H9 (cell line): ENCODE results near the gene GABRB3. TPM values are rescaled to one million over a fixed set of nuclear protein-coding genes. Genes with fewer than 3 reads are reported as not detected.

ENCODE experiments used
- DNase-seq: peaks from one replicate; pipeline ENCODE4 v3.0.0-alpha.2; 2017
- H2AFZ ChIP-seq: one replicate; pipeline ENCODE4 v1.6.1; 2013; ENCODE audit warnings: mild to moderate bottlenecking, low read length, control low read depth, moderate library complexity
- H2AK5ac ChIP-seq: 2 replicates; pipeline ENCODE4 v1.6.1; 2013; ENCODE audit warnings: low read length, control low read depth, mixed read lengths; ENCODE audit not compliant: insufficient read length
- H2BK120ac ChIP-seq: one replicate; pipeline ENCODE4 v1.6.1; 2013; ENCODE audit warnings: low read depth, mild to moderate bottlenecking, low read length, control low read depth, inconsistent platforms; ENCODE audit not compliant: poor library complexity, severe bottlenecking
- H2BK12ac ChIP-seq: 2 replicates; pipeline ENCODE4 v1.6.1; 2013; ENCODE audit warnings: low read length, control low read depth, mixed read lengths, low read depth; ENCODE audit not compliant: insufficient read length
- H2BK15ac ChIP-seq: 2 replicates; pipeline ENCODE4 v1.6.1; 2013; ENCODE audit warnings: low read depth, low read length, control low read depth
- H2BK20ac ChIP-seq: one replicate; pipeline ENCODE4 v1.6.1; 2013; ENCODE audit warnings: low read depth, mild to moderate bottlenecking, low read length, control low read depth, inconsistent platforms; ENCODE audit not compliant: poor library complexity, severe bottlenecking
- H2BK5ac ChIP-seq: 2 replicates; pipeline ENCODE4 v1.6.1; 2013; ENCODE audit warnings: low read length, control low read depth, mixed read lengths; ENCODE audit not compliant: insufficient read length
- H3K14ac ChIP-seq: 2 replicates; pipeline ENCODE4 v1.6.1; 2013; ENCODE audit warnings: low read length, control low read depth; ENCODE audit not compliant: insufficient read depth
- H3K18ac ChIP-seq: 2 replicates; pipeline ENCODE4 v1.6.1; 2013; ENCODE audit warnings: low read depth, mild to moderate bottlenecking, mixed read lengths, low read length, control low read depth; ENCODE audit not compliant: insufficient read length
- H3K23ac ChIP-seq: 2 replicates; pipeline ENCODE4 v1.6.1; 2013; ENCODE audit warnings: low read length, control low read depth, mixed read lengths, low read depth; ENCODE audit not compliant: insufficient read length
- H3K23me2 ChIP-seq: 2 replicates; pipeline ENCODE4 v1.6.1; 2013; ENCODE audit warnings: low read depth, mild to moderate bottlenecking, mixed read lengths, low read length, control low read depth; ENCODE audit not compliant: insufficient read length, poor library complexity, severe bottlenecking
- H3K27ac ChIP-seq: 2 replicates; pipeline ENCODE4 v1.5.1; 2013; ENCODE audit warnings: low read length, control low read depth, mixed read lengths, low read depth; ENCODE audit not compliant: insufficient read length
- H3K27me3 ChIP-seq: 2 replicates; pipeline ENCODE4 v1.6.1; 2013; ENCODE audit warnings: low read length, control low read depth, inconsistent platforms; ENCODE audit not compliant: insufficient read depth
- H3K4ac ChIP-seq: 2 replicates; pipeline ENCODE4 v1.6.1; 2013; ENCODE audit warnings: low read depth, mild to moderate bottlenecking, control low read depth, inconsistent platforms, low read length, moderate library complexity
- H3K4me1 ChIP-seq: 2 replicates; pipeline ENCODE4 v1.6.1; 2013; ENCODE audit warnings: low read length, control low read depth, inconsistent platforms; ENCODE audit not compliant: insufficient read depth
- H3K4me2 ChIP-seq: 2 replicates; pipeline ENCODE4 v1.6.1; 2013; ENCODE audit warnings: low read length, control low read depth, mixed read lengths; ENCODE audit not compliant: insufficient read length, insufficient read depth
- H3K56ac ChIP-seq: 2 replicates; pipeline ENCODE4 v1.6.1; 2013; ENCODE audit warnings: low read depth, mild to moderate bottlenecking, mixed read lengths, low read length, control low read depth; ENCODE audit not compliant: insufficient read length
- H3K79me1 ChIP-seq: 2 replicates; pipeline ENCODE4 v1.6.1; 2013; ENCODE audit warnings: low read depth, mild to moderate bottlenecking, moderate library complexity, low read length, control low read depth, inconsistent platforms; ENCODE audit not compliant: insufficient read depth, poor library complexity, severe bottlenecking
- H3K79me2 ChIP-seq: 2 replicates; pipeline ENCODE4 v1.6.1; 2013; ENCODE audit warnings: low read length, control low read depth, inconsistent platforms; ENCODE audit not compliant: insufficient read depth
- H3K9ac ChIP-seq: 2 replicates; pipeline ENCODE4 v1.6.1; 2013; ENCODE audit warnings: low read length, control low read depth, mixed read lengths; ENCODE audit not compliant: insufficient read length; ENCODE audit errors: extremely low read depth
- H3K9me3 ChIP-seq: one replicate; pipeline ENCODE4 v1.6.1; 2013; ENCODE audit warnings: low read depth, low read length, inconsistent platforms; ENCODE audit not compliant: control insufficient read depth
- H3T11ph ChIP-seq: one replicate; pipeline ENCODE4 v1.6.1; 2013; ENCODE audit warnings: mild to moderate bottlenecking, low read length, control low read depth, inconsistent platforms
- H4K20me1 ChIP-seq: one replicate; pipeline ENCODE4 v1.6.1; 2013; ENCODE audit not compliant: control insufficient read depth, insufficient read length, insufficient read depth
- H4K5ac ChIP-seq: 2 replicates; pipeline ENCODE4 v1.6.1; 2013; ENCODE audit warnings: low read depth, mild to moderate bottlenecking, mixed read lengths, low read length, control low read depth; ENCODE audit not compliant: insufficient read length
- H4K8ac ChIP-seq: replicated peaks from 2 replicates; pipeline ENCODE4 v1.6.1; 2013; ENCODE audit warnings: low read length, control low read depth, mixed read lengths, low read depth; ENCODE audit not compliant: insufficient read length
- H4K91ac ChIP-seq: 2 replicates; pipeline ENCODE4 v1.6.1; 2013; ENCODE audit warnings: low read depth, mild to moderate bottlenecking, moderate library complexity, mixed read lengths, low read length, control low read depth; ENCODE audit not compliant: insufficient read length
- H3K27ac Mint-ChIP-seq, 3 experiments: 2 replicates in 2 of 3; 3 replicates in 1 of 3; pipeline ENCODE4 v1.8.0; 2020 to 2021; ENCODE audit warnings: mixed read lengths in 3 of 3, mild to moderate bottlenecking in 1 of 3, moderate library complexity in 1 of 3
- H3K27me3 Mint-ChIP-seq: 2 replicates; pipeline ENCODE4 v1.8.0; 2021; ENCODE audit warnings: low read depth, mild to moderate bottlenecking, moderate library complexity, mixed read lengths
- H3K36me3 Mint-ChIP-seq, 3 experiments: 2 replicates in 2 of 3; 3 replicates in 1 of 3; pipeline ENCODE4 v1.8.0; 2020 to 2021; ENCODE audit warnings: low read depth in 3 of 3, mixed read lengths in 3 of 3; ENCODE audit not compliant: insufficient read depth in 1 of 3
- H3K4me1 Mint-ChIP-seq, 2 experiments: 2 replicates each; pipeline ENCODE4 v1.8.0; 2020; ENCODE audit warnings: mixed read lengths in 2 of 2
- H3K4me3 Mint-ChIP-seq, 2 experiments: 2 replicates in 1 of 2; 3 replicates in 1 of 2; pipeline ENCODE4 v1.8.0; 2020 to 2021; ENCODE audit warnings: mild to moderate bottlenecking in 2 of 2, mixed read lengths in 2 of 2, moderate library complexity in 1 of 2
- H3K9me3 Mint-ChIP-seq, 2 experiments: 2 replicates in 1 of 2; 3 replicates in 1 of 2; pipeline ENCODE4 v1.8.0; 2020; ENCODE audit warnings: mild to moderate bottlenecking in 2 of 2, mixed read lengths in 2 of 2, moderate library complexity in 1 of 2
- WGBS: extraction: QIAGEN DNeasy Blood & Tissue Kit; methylation state at CpG from one replicate; pipeline ENCODE4 v1.1.7; 2013; ENCODE audit warnings: missing lambda C conversion rate, low lambda C conversion rate, mixed read lengths; ENCODE audit not compliant: insufficient read length; ENCODE audit errors: extremely low coverage; 5-methylcytosine and 5-hydroxymethylcytosine counted together
- total RNA-seq: library from RNA; stranded (reverse); gene quantifications from 2 replicates; pipeline ENCODE4 v1.2.1, GENCODE V29; 2021
- TF ChIP-seq, protein P1 (sequence below): fragments of 200-600 bp; sonication (generic); conservative IDR thresholded peaks from 3 replicates; pipeline ENCODE4 v1.8.0; 2021; ENCODE audit warnings: antibody characterized with exemption, mild to moderate bottlenecking

Gene GABRB3
- total RNA-seq, 1 experiment from 2014 or later, result 98.2 TPM

DNA sequence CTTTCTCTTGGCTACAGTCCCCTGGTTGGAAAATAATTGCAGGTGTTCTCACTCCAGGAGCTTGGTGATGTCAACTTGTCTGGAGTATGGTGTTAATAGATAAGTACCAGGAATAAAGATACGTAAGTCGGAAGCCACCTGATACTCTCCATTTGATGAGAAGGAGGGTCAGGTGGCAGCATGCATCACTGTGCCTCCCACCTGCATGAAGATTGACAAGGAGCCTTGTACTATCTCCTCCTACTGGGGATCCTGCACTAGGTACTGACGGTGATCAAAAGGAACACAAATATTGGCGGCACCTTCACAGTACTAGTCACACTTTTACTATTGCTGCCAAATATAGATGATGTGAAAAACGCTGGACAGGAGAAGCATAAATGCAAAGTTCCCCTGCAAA is 32.6 kb upstream of the GABRB3 start:
- no peaks in the 10 kb centered on the region for H3K27me3 ChIP-seq

More for the DNA sequence above, 32.6 kb upstream of the GABRB3 start:
- no peak overlapping the region for H3K18ac ChIP-seq
- peaks cover 6% of the 10 kb centered on the region; the same call in 1 of the 2 replicates for H3K27me3 Mint-ChIP-seq
- H2BK5ac ChIP-seq, result no peak overlapping the region
- H3K27ac ChIP-seq, result no peak overlapping the region
- H3K9ac ChIP-seq, result no peak overlapping the region
- peaks cover 0 to 5% (median 0%) of the 10 kb centered on the region in 3 experiments; a peak in 3 of 7 replicates for H3K36me3 Mint-ChIP-seq
- no peak overlapping the region for H4K5ac ChIP-seq
- no peaks in the 10 kb centered on the region for H3K4me1 ChIP-seq
- no peak overlapping the region for H2BK120ac ChIP-seq
- H4K20me1 ChIP-seq, result no peaks in the 10 kb centered on the region
- no peak overlapping the region for H2BK12ac ChIP-seq
- no peak overlapping the region for H4K91ac ChIP-seq
- H3K4me3 Mint-ChIP-seq, result no peak overlapping the region
- no peak overlapping the region for H3K23ac ChIP-seq
- H3K4ac ChIP-seq, result no peak overlapping the region
- no peaks in the 10 kb centered on the region for H3K9me3 ChIP-seq
- no peak overlapping the region for H2AFZ ChIP-seq
- no peaks in the 10 kb centered on the region for H3K79me2 ChIP-seq
- no CpG with 5 or more reads among the region's 5 CpGs for WGBS
- H3K27ac Mint-ChIP-seq, result no peak overlapping the region
- peaks cover 0 to 5% of the 10 kb centered on the region in 2 experiments; a peak in 3 of 5 replicates for H3K9me3 Mint-ChIP-seq
- TF ChIP-seq, protein P1, sequence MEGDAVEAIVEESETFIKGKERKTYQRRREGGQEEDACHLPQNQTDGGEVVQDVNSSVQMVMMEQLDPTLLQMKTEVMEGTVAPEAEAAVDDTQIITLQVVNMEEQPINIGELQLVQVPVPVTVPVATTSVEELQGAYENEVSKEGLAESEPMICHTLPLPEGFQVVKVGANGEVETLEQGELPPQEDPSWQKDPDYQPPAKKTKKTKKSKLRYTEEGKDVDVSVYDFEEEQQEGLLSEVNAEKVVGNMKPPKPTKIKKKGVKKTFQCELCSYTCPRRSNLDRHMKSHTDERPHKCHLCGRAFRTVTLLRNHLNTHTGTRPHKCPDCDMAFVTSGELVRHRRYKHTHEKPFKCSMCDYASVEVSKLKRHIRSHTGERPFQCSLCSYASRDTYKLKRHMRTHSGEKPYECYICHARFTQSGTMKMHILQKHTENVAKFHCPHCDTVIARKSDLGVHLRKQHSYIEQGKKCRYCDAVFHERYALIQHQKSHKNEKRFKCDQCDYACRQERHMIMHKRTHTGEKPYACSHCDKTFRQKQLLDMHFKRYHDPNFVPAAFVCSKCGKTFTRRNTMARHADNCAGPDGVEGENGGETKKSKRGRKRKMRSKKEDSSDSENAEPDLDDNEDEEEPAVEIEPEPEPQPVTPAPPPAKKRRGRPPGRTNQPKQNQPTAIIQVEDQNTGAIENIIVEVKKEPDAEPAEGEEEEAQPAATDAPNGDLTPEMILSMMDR, result no peak
- H3K23me2 ChIP-seq, result no peaks in the 10 kb centered on the region
- H4K8ac ChIP-seq, result no peak overlapping the region
- H3K14ac ChIP-seq, result no peak overlapping the region
- no peak for DNase-seq
- H2BK20ac ChIP-seq, result no peak overlapping the region
- H3K79me1 ChIP-seq, result no peaks in the 10 kb centered on the region
- H2AK5ac ChIP-seq, result no peak overlapping the region
- H3K56ac ChIP-seq, result no peak overlapping the region
- no peak overlapping the region for H3K4me2 ChIP-seq
- H3T11ph ChIP-seq, result no peak overlapping the region
- no peak overlapping the region for H2BK15ac ChIP-seq
- peaks cover 7 to 8% of the 10 kb centered on the region in 2 experiments; a peak in 2 of 4 replicates for H3K4me1 Mint-ChIP-seq
